GM12864 (cell line): ENCODE data around the gene KIAA0232.

Experiments used
- DNase-seq: peaks from one replicate; pipeline ENCODE4 v3.0.0-alpha.2; 2011; ENCODE audit warnings: low read depth
- H3K4me3 ChIP-seq: 2 replicates; pipeline ENCODE4 v1.5.1; 2011; ENCODE audit warnings: mild to moderate bottlenecking, low read depth, low read length, control low read depth
- TF ChIP-seq, protein P1 (sequence below): IDR thresholded peaks from 2 replicates; pipeline ENCODE4 v1.5.1; 2011; ENCODE audit warnings: low read depth, mild to moderate bottlenecking, moderate library complexity, low read length, control low read depth, inconsistent platforms; ENCODE audit errors: missing control alignments

Gene KIAA0232

DNA sequence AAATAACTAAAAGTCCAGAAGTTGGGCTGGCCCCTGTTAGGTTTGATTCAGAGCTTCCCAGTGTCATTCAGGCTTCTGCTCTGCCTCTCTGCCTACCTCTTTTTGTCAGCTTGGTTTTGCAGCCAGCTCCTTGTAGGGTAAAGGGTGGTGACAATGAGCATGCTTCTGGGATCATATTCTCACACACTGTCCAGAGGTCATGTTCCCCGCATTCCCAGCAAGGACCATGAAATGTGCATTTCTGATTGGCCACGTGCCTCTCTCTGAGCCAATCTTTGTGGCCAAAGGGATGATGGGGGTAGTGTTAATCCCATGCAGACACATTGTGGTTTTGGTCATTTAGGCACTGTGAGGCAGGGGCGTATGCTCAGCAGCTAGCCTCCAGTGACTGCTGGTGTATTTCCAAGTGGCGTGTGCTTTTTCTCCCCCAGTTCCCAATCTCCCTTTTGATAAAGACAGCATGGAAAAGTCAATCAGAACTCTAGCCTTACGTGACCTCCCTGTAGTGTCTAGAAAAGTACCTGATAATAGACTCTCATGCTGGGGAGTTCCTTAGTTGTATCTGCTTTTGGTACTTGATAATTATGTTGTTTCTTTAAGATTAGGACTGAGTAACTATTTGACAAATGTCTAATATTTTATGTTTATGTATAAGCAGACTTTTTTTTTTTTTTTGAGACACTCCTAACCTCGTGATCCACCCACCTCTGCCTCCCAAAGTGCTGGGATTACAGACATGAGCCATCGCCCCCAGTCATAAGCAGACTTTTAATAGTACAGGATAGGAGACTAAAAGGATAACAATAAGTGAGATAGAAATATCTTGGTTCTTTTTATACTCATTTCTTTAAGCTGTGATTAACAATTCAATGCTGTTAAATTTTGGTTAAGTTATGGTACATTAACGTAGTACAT lies 57.8 kb downstream of the KIAA0232 start:
- TF ChIP-seq, protein P1, sequence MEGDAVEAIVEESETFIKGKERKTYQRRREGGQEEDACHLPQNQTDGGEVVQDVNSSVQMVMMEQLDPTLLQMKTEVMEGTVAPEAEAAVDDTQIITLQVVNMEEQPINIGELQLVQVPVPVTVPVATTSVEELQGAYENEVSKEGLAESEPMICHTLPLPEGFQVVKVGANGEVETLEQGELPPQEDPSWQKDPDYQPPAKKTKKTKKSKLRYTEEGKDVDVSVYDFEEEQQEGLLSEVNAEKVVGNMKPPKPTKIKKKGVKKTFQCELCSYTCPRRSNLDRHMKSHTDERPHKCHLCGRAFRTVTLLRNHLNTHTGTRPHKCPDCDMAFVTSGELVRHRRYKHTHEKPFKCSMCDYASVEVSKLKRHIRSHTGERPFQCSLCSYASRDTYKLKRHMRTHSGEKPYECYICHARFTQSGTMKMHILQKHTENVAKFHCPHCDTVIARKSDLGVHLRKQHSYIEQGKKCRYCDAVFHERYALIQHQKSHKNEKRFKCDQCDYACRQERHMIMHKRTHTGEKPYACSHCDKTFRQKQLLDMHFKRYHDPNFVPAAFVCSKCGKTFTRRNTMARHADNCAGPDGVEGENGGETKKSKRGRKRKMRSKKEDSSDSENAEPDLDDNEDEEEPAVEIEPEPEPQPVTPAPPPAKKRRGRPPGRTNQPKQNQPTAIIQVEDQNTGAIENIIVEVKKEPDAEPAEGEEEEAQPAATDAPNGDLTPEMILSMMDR, result no peak
- H3K4me3 ChIP-seq, result no peak overlapping the region
- no peak for DNase-seq

DNA sequence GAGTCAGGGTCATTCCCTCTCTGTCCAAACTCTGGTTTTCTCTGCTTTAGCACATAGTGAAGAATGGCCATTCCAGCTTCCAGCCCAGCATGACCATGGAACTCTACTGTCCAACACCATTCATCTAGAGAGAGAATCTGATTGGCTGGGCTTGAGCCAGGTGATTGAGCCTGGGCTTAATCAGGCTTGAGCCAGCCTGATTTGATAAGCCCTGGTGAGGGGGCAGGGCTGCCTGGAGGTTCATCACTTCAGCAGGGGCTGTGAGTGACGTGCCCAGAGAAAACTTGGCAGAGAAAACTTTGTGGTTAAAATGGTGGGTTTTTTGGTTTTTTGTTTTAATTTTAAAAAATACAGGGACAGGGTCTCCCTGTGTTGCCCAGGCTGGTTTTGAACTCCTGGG lies 62.5 kb downstream of the KIAA0232 start:
- TF ChIP-seq, protein P1, result no peak
- no peak overlapping the region for H3K4me3 ChIP-seq
- no peak for DNase-seq

DNA sequence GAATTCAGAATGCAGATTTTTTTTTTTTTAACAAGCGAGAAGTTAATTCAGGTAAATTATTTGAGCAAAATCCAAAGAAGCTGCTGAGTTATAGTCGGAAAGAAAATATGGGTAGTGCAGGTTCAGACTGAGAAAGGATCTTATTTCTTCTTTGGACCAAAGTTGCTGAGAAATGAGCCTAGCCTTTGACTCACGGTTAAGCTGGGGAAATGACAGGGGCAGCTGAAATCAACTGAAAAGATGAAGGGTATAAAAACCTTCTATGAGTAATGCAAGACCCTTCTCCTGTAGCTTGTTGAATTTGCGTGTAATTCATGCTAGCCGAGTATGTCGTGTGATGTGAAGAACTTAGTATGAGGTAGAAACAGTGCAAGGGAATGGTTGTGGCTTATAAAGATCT lies 63.0 kb downstream of the KIAA0232 start:
- TF ChIP-seq, protein P1, result no peak
- H3K4me3 ChIP-seq, result no peak overlapping the region
- DNase-seq, result no peak

DNA sequence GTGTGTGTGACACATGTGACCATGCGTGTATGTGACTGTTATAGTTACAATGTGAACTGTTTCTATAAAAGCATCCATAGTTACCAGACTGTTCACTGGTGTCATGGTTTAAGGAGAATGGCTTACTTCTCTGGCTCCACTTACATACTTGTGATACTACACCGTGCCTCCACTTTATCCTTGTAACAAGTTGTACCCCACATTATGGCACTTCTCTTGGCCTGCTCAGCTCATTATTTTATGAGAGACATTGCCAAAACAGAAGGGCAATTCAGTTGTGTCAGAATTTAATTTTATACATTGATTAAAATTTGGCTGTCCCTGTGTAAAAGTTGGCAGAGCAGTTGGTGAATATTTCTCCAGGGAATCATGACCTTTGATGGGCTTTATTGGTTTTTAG lies 64.7 kb downstream of the KIAA0232 start:
- DNase-seq, result no peak
- H3K4me3 ChIP-seq, result no peak overlapping the region
- TF ChIP-seq, protein P1, result no peak

DNA sequence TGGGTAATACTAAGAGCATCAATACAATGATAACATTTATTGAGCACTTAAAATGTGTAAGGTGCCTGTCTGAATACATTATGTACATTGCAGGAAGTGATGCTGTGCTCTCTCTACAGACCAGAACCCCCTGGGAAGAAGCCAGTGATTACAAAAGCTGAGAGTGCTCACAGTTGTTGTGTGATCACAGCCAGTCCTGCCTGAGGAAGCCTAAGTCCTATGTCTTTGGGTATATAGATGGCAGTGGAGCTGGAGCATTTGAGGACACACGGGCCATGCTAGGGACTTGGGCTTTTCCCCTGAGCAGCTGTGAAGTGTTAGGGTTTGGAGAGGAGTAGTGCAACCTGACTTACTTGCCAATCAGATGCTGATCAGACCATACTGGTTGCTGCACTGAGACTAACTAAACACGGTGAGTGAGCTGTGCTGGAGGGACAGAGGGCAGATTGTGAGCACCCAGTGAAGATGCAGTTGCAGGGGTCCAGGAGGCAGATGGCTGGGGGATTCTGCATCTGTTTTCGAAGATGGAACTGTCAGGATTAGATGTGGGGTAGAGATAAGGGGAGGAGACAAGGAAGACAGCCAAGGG lies 66.3 kb downstream of the KIAA0232 start:
- DNase-seq, result no peak
- no peak overlapping the region for H3K4me3 ChIP-seq
- TF ChIP-seq, protein P1, result no peak

DNA sequence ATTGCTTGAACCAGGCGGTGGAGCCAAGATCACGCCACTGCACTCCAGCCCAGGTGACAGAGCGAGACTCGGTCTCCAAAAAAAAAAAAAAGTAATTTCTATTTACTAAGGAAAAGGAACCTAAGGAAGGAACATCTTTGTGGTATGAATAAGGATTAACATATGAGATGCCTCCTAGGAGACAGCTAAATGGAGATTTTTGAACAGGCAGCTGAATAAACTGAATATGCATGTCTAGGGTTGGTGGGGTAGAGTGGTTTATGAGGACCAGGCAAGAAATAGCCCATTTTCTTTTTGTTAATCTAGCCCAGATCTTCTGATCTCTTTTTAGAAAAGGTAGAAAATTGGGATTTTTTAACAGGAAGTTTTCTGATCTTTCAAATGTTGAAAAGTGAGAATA lies 67.2 kb downstream of the KIAA0232 start:
- no peak for DNase-seq
- TF ChIP-seq, protein P1, result no peak
- H3K4me3 ChIP-seq, result no peak overlapping the region
